NCI-H774 (cell line): ENCODE data around the gene FOXF1.

ENCODE experiments used
- DNase-seq: peaks from one replicate; lab custom pipeline; 2025; lab: John Stamatoyannopoulos, UW

The FOXF1 gene

DNA sequence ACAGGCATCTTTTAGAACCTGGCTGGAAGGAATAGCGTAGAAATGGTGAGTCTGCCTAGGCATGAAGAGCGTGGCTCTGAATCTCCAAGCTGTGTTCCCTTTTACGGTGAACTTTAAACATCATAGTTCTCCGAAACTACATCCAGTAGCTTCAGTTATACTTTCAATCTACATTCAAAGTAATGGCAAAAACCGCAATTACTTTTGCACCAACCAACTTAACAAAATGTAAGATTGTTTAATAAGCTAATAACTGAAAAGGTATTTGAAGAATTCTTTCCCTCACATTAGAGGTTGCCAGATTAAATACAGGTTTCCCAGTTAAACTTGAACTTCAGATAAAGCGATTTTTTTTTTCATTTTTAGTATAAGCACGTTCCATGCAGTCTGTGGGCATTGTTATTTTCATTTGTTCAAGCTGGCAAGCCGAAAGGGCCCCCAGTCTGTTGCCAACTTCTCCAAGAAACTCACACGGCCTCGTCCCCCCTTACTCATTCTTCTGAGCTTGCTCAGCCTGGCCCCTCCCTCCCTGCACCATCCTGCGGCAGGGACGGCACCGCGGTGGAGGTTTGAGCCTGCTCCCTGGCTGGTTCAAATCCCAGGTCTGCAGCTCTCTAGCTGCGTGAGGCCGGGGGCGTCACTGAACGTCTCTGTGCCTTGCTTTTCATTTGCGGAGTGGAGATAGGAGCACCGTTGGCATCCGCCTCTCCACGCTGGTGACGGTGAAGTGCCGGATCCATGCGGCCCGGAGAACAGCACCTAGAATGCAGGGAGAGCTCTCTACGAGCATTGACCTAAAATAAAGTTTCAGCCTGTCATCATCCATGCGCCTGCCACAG lies 48.2 kb downstream of the FOXF1 start:
- DNase-seq: no peak

DNA sequence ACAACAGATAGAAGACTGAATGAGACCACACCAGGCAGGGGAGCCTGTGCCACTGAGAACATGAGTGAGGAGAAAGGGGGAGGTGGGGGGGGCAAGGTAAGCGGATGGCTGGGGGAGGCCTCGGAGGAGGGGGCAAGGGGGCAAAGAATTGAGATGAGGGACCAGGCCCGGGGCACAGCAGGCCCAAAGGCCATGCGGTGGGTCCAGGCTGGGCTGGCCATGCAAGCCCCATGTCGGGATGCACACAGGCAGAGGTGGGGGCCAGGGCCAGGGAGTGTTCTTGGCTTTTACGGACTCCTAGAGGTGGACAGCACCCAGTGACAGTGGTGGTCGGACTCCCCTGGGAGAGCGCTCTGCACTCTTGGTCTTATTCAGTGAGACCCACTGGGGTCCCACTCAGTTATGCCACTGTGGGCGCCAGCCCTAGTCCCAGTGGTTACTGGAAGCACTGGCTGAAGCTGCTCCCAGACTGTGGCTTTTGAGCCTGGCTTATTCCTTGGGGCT lies 49.5 kb downstream of the FOXF1 start:
- no peak for DNase-seq

- DNase-seq: no peak
Measured at GRCh38 chr16:86562356-86562755, 52.0 kb downstream of the FOXF1 start.

- DNase-seq: peak; percentile 62
Measured at GRCh38 chr16:86563469-86564345, 53.4 kb downstream of the FOXF1 start.
